BE2C (cell line): ENCODE results near the gene ABCF3.

Experiments used
- DNase-seq: peaks from one replicate; pipeline ENCODE4 v3.0.0-alpha.2; 2020
- H3K27me3 ChIP-seq: fragments of 250-450 bp; sonication (Bioruptor Pico); 2 replicates; pipeline ENCODE4 v1.5.1; 2020; ENCODE audit warnings: mild to moderate bottlenecking
- H3K36me3 ChIP-seq: fragments of 250-450 bp; sonication (Bioruptor Pico); 2 replicates; pipeline ENCODE4 v1.5.1; 2020; ENCODE audit warnings: mild to moderate bottlenecking
- H3K4me1 ChIP-seq: fragments of 250-450 bp; sonication (Bioruptor Pico); 2 replicates; pipeline ENCODE4 v1.5.1; 2020
- H3K4me3 ChIP-seq: 2 replicates; pipeline ENCODE4 v1.5.1; 2011; ENCODE audit warnings: low read depth, low read length
- H3K9me3 ChIP-seq: fragments of 250-450 bp; sonication (Bioruptor Pico); 2 replicates; pipeline ENCODE4 v1.5.1; 2020
- TF ChIP-seq, protein P1 (sequence below): IDR thresholded peaks from 2 replicates; pipeline ENCODE4 v1.5.1; 2012; ENCODE audit warnings: mild to moderate bottlenecking, low read depth, low read length

Gene ABCF3

DNA sequence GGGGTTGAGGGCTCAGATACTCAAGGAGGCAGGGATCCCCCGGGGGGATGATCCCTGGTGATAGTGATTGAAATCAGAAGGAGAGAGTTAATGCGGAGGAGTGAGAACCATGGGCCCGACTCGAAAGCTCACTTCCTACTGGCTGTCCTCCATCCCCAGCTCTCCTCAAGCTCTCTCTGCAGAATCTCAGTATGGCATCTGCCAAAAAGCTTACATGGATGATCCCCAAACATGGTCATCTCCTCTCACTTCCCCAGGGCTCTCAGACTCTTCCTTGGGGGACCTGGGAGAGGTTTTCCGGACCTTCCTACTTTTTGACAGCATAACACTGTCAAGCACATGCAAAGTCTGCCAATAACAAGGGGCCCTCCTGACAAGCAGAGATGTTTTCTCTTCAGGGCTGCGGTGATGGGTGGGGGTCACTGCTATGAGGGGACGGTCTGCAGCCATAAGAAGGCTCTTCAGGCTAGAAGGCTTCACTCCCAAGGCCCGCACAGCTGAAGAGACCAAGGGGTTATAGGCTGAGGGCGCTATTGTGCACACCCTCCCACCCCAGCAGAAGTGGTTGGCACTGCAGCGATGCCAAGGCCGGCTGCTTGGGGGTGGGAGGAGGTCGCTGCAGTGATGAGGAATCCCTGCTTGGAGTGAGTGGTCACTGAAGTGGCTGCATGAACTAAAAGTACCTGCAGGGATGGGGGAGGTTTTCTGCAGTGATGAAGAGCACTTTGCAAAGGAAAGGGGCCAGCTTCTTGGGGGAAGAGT lies 42.6 kb downstream of the ABCF3 start:
- H3K36me3 ChIP-seq: no peaks in the 10 kb centered on the region
- H3K27me3 ChIP-seq: peaks cover 26% of the 10 kb centered on the region
- peak overlapping the region; percentile 55 for H3K4me3 ChIP-seq
- H3K9me3 ChIP-seq: no peaks in the 10 kb centered on the region
- DNase-seq: no peak
- TF ChIP-seq, protein P1, sequence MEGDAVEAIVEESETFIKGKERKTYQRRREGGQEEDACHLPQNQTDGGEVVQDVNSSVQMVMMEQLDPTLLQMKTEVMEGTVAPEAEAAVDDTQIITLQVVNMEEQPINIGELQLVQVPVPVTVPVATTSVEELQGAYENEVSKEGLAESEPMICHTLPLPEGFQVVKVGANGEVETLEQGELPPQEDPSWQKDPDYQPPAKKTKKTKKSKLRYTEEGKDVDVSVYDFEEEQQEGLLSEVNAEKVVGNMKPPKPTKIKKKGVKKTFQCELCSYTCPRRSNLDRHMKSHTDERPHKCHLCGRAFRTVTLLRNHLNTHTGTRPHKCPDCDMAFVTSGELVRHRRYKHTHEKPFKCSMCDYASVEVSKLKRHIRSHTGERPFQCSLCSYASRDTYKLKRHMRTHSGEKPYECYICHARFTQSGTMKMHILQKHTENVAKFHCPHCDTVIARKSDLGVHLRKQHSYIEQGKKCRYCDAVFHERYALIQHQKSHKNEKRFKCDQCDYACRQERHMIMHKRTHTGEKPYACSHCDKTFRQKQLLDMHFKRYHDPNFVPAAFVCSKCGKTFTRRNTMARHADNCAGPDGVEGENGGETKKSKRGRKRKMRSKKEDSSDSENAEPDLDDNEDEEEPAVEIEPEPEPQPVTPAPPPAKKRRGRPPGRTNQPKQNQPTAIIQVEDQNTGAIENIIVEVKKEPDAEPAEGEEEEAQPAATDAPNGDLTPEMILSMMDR: no peak
- no peaks in the 10 kb centered on the region; the same call in 1 of the 2 replicates for H3K4me1 ChIP-seq

DNA sequence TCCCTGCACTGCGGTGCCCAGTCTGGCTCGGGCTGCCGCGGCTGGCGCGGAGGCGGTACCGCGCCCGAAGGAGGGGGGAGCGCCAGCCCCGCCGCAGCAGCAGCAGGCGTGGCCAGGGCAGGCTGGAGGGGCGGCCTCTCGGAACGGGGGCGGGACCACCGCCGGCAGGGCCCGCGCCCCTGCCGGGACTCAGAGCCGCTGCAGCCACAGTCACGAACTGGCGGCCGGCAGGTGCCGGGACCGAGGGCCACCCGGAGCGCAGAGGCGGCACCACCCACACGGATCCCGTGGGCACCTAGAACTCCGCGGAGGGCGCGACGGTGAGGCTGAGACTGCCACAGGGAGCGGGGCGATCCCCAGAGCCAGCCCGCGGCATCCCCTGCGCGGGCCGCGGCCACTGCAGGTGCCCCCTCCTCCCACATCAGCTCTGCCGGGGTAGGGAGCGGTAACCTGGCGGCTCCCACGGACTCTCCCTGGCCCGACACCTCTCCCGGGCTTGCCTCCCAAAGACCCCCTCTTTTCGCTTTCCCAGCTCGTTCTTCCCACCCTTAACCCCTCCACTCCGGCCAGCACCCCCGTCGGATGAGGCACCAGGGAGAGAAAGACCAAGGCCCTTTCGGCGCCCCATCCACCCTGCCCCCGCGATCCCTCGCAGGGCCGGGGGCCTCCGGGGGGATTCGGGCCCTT lies 43.5 kb downstream of the ABCF3 start, which contains the start of gene VWA5B2:
Gene VWA5B2, plus strand, starts transcription at position 192 of the 687 bp plus-strand sequence. CDS start 944 bp downstream, outside the sequence.
- Histone ChIP-seq H3K4me1 (peaks cover 7% of the 10 kb centered on the region), H3K4me3 (peak within 1 kb of the TSS; percentile 55), H3K27me3 (peaks cover 26% of the 10 kb centered on the region), H3K9me3 (no peaks in the 10 kb centered on the region), H3K36me3 (no peaks in the 10 kb centered on the region)
- peak; percentile 87 for DNase-seq
- TF ChIP-seq, protein P1: 0 out of 2 replicates have a peak, but pooled peaks have one; percentile 9

DNA sequence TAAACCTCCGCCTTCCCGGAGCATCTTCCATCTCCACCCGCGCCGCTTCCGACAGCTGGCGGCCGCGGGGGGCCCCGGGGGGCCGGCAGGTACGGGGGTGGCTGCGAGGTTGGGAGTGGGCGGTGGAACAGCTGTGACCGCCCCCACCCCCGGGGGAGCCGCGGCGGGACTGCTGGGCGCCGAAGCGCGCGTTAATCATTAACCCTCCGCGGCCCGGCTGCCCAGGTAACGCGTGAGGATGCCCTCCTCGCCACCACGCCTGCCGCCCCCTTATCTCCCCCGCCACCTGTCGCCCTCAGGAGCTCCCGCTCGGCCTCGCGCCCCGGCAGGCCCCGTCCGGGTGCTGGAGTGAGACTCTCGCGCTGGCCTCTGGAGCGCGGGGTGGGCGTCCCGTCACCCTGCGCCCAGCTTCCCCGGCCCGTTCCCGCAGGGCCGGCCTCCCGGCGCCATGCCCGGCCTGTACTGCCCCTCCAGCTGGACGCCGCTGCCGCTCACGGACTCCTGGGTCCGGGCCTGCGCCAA lies 44.1 kb downstream of the ABCF3 start:
- peaks cover 26% of the 10 kb centered on the region for H3K27me3 ChIP-seq
- no peaks in the 10 kb centered on the region for H3K36me3 ChIP-seq
- H3K4me1 ChIP-seq: peaks cover 11% of the 10 kb centered on the region
- H3K4me3 ChIP-seq: peak overlapping the region; percentile 55
- no peaks in the 10 kb centered on the region for H3K9me3 ChIP-seq
- TF ChIP-seq, protein P1: no peak
- no peak for DNase-seq

DNA sequence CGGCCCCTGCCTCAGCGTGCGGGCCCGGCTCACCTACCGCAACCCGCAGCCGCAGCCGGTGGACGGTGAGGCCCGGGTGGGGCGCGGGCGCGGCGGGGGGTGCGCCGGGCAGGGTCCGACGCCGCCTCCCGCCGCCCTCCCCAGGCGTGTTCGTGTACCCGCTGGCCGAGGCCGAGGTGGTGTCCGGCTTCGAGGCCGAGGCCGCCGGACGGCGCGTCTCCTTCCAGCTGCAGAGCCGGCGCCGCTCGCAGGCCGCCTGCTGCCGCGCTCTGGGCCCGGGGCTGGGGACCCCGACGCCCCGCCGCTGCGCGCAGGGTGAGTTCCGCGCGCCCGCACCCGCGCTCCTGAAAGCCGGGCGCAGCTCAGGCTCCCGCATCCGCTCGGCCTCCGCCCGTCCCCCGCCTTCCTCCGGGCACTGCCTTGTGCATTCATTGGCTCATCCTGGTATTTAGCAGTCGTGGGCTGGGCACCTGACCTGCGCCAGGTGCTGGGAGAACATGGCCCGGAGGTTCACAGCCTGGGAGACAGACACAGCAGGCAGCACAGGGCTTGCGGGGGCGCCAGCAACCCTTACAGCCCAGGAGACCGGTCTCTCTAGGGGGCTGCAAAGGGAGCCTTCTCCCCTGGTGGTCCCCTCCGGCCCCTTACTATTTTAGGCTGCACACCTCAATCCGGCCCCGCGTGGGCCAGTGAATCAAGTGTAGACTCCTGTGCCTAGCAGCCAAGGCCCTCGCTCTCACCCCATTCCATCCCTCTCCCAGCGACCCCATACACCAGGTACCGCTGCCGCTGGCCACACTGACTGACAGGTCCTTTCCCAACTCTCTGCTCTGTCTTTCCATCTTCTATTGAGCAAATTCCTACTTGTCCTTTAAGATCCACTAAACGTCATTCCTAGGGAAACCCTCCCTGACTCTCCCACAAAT lies 44.9 kb downstream of the ABCF3 start:
- Histone ChIP-seq H3K4me3 (no peak overlapping the region), H3K36me3 (no peaks in the 10 kb centered on the region), H3K27me3 (peaks cover 26% of the 10 kb centered on the region), H3K4me1 (peaks cover 11% of the 10 kb centered on the region), H3K9me3 (no peaks in the 10 kb centered on the region)
- no peak for DNase-seq
- TF ChIP-seq, protein P1: no peak

DNA sequence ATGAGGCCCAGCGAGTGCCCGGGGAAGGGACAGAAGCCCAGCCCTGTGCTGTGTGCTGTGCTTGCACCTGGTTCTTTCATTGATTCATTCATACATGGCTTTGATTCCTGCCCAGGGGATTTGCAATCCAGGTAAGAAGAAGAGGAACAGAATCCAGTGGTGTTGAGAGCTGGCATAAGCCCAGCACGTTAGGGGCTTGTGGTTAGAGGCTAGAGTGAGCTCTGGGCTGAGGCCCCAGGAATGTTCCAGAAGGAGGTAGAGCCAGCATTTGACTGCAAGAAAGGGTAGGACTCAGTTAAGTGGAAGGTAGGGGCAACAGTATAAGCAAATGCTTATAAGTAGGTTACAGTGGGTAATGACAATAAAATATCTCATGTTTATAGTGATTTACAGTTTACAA lies 45.7 kb downstream of the ABCF3 start:
- peaks cover 11% of the 10 kb centered on the region for H3K4me1 ChIP-seq
- no peak for DNase-seq
- TF ChIP-seq, protein P1: no peak
- peaks cover 26% of the 10 kb centered on the region for H3K27me3 ChIP-seq
- H3K9me3 ChIP-seq: no peaks in the 10 kb centered on the region
- H3K4me3 ChIP-seq: no peak overlapping the region
- no peaks in the 10 kb centered on the region for H3K36me3 ChIP-seq
